HG03060 (cell line): ENCODE results near the gene CTU2.

ENCODE experiments used
- ATAC-seq: cut with Tn5 transposase; IDR thresholded peaks from one replicate; pipeline ENCODE4 v1.9.1; 2021; ENCODE audit warnings: low read depth, moderate number of reproducible peaks; ENCODE audit not compliant: unreplicated experiment

CTU2 gene

GRCh38 chr16:88759245-88759975, 53.1 kb downstream of the CTU2 start:
- no peak for ATAC-seq

- no peak for ATAC-seq
Observed at GRCh38 chr16:88759976-88760350, 53.7 kb downstream of the CTU2 start.

- no peak for ATAC-seq
Observed at GRCh38 chr16:88760424-88761142, 54.3 kb downstream of the CTU2 start.

GRCh38 chr16:88761143-88761534, 54.8 kb downstream of the CTU2 start:
- no peak for ATAC-seq

- ATAC-seq: no peak
Observed at GRCh38 chr16:88761830-88762229, 55.5 kb downstream of the CTU2 start.

- ATAC-seq: no peak
Observed at GRCh38 chr16:88762258-88762870, 56.1 kb downstream of the CTU2 start.

- ATAC-seq: no peak
Observed at GRCh38 chr16:88762941-88763340, 56.6 kb downstream of the CTU2 start.

- ATAC-seq: no peak
Observed at GRCh38 chr16:88763502-88764053, 57.3 kb downstream of the CTU2 start.

GRCh38 chr16:88764080-88764479, 57.8 kb downstream of the CTU2 start:
- no peak for ATAC-seq

- no peak for ATAC-seq
Observed at GRCh38 chr16:88764913-88765349, 58.6 kb downstream of the CTU2 start.
